ENCODE data around the gene BLOC1S5. TPM values are rescaled to one million over a fixed set of nuclear protein-coding genes. Genes with fewer than 3 reads are reported as not detected.

Gene BLOC1S5
- total and polyA plus RNA-seq, 2 donors from 2014 or later: 20.2 to 27.6 TPM

GRCh38 chr6:7979831-7980230, 84.4 kb downstream of the BLOC1S5 start:
- Histone ChIP-seq H3K9ac (ENCODE audit: low read length in 3 of 3) (no peak overlapping the region), H3K27me3 (ENCODE audit: control insufficient read depth, insufficient read depth, low read length) (no peaks in the 10 kb centered on the region), H3K4me3 (ENCODE audit: low read length in 3 of 3) (no peak overlapping the region), H3K27ac (ENCODE audit: low read depth in 2 of 2, low read length in 2 of 2) (no peak overlapping the region), H3K36me3 (ENCODE audit: control insufficient read depth in 2 of 3, insufficient read depth in 3 of 3, low read length in 3 of 3) (no peaks in the 10 kb centered on the region), H3K9me3 (ENCODE audit: control insufficient read depth in 2 of 3, insufficient read depth in 1 of 3, low read length in 3 of 3) (no peaks in the 10 kb centered on the region), H3K4me1 (ENCODE audit: control insufficient read depth in 2 of 3, insufficient read depth in 2 of 3, low read depth in 1 of 3, low read length in 3 of 3) (peaks cover 0 to 4% (median 0%) of the 10 kb centered on the region in 3 donors)
- intact Hi-C loops (cut with DNase I): no loop called here
- DNase-seq (no peak), FAIRE-seq (no peak)
- no peak for TF ChIP-seq CTCF (IDR thresholded peaks at IDR 0.05; ENCODE audit: borderline replicate concordance, extremely low read depth, insufficient read depth)

- FAIRE-seq (no peak), DNase-seq (no peak)
- Histone ChIP-seq H3K4me3 (ENCODE audit: low read length in 3 of 3) (no peak overlapping the region), H3K9ac (ENCODE audit: low read length in 3 of 3) (no peak overlapping the region), H3K27me3 (ENCODE audit: control insufficient read depth, insufficient read depth, low read length) (no peaks in the 10 kb centered on the region), H3K9me3 (ENCODE audit: control insufficient read depth in 2 of 3, insufficient read depth in 1 of 3, low read length in 3 of 3) (no peaks in the 10 kb centered on the region), H3K36me3 (ENCODE audit: control insufficient read depth in 2 of 3, insufficient read depth in 3 of 3, low read length in 3 of 3) (no peaks in the 10 kb centered on the region), H3K4me1 (ENCODE audit: control insufficient read depth in 2 of 3, insufficient read depth in 2 of 3, low read depth in 1 of 3, low read length in 3 of 3) (peaks cover 0 to 4% (median 0%) of the 10 kb centered on the region in 3 donors), H3K27ac (ENCODE audit: low read depth in 2 of 2, low read length in 2 of 2) (no peak overlapping the region)
- intact Hi-C loops (cut with DNase I): no loop called here
- TF ChIP-seq CTCF (IDR thresholded peaks at IDR 0.05; ENCODE audit: borderline replicate concordance, extremely low read depth, insufficient read depth): no peak
Measured at GRCh38 chr6:7978736-7979135, 85.5 kb downstream of the BLOC1S5 start.

- DNase-seq: no peak
Measured at GRCh38 chr6:7976485-7977056, 87.6 kb downstream of the BLOC1S5 start.

More at GRCh38 chr6:7976485-7977056, 87.6 kb downstream of the BLOC1S5 start:
- intact Hi-C loops (cut with DNase I): no loop called here
- no peak for FAIRE-seq
- Histone ChIP-seq H3K36me3 (ENCODE audit: control insufficient read depth in 2 of 3, insufficient read depth in 3 of 3, low read length in 3 of 3) (no peaks in the 10 kb centered on the region), H3K27ac (ENCODE audit: low read depth in 2 of 2, low read length in 2 of 2) (no peak overlapping the region), H3K4me3 (ENCODE audit: low read length in 3 of 3) (no peak overlapping the region), H3K9me3 (ENCODE audit: control insufficient read depth in 2 of 3, insufficient read depth in 1 of 3, low read length in 3 of 3) (no peaks in the 10 kb centered on the region), H3K27me3 (ENCODE audit: control insufficient read depth, insufficient read depth, low read length) (no peaks in the 10 kb centered on the region), H3K9ac (ENCODE audit: low read length in 3 of 3) (no peak overlapping the region), H3K4me1 (ENCODE audit: control insufficient read depth in 2 of 3, insufficient read depth in 2 of 3, low read depth in 1 of 3, low read length in 3 of 3) (peaks cover 0 to 4% (median 0%) of the 10 kb centered on the region in 3 donors)
- TF ChIP-seq CTCF (IDR thresholded peaks at IDR 0.05; ENCODE audit: borderline replicate concordance, extremely low read depth, insufficient read depth): no peak

Measured in kidney (tissue), 14 donors.